Stimulated activated CD4-positive, alpha-beta T cell treated with anti-CD3 and anti-CD28 coated beads, Interleukin-1b, Interleukin-23, amount 100 ng/mL, for 24 hours (primary cell): Measurements from ENCODE around the gene PTCD2.

Experiments used
- DNase-seq, 4 experiments: peaks; one replicate each; pipeline ENCODE4 v3.0.0-alpha.2; 2020; ENCODE audit warnings: low read depth in 4 of 4, low spot score in 1 of 4

PTCD2 gene

GRCh38 chr5:72338689-72339209, 18.6 kb downstream of the PTCD2 start:
- DNase-seq: no peak

- no peak for DNase-seq
Observed at GRCh38 chr5:72346398-72346797, 26.2 kb downstream of the PTCD2 start.

GRCh38 chr5:72347801-72348308, 27.7 kb downstream of the PTCD2 start:
- DNase-seq: no peak

GRCh38 chr5:72351376-72351775, 31.2 kb downstream of the PTCD2 start:
- no peak for DNase-seq

GRCh38 chr5:72352616-72353015, 32.4 kb downstream of the PTCD2 start:
- no peak for DNase-seq

GRCh38 chr5:72353046-72353445, 32.9 kb downstream of the PTCD2 start:
- DNase-seq: no peak

GRCh38 chr5:72355706-72356299, 35.6 kb downstream of the PTCD2 start:
- no peak for DNase-seq

GRCh38 chr5:72356361-72356760, 36.2 kb downstream of the PTCD2 start:
- DNase-seq: no peak

- no peak for DNase-seq
Observed at GRCh38 chr5:72358925-72359324, 38.8 kb downstream of the PTCD2 start.

GRCh38 chr5:72359886-72360285, 39.7 kb downstream of the PTCD2 start:
- no peak for DNase-seq

GRCh38 chr5:72363166-72363802, 43.1 kb downstream of the PTCD2 start:
- DNase-seq: no peak

- no peak for DNase-seq
Observed at GRCh38 chr5:72364171-72364570, 44.0 kb downstream of the PTCD2 start.

GRCh38 chr5:72364951-72365350, 44.8 kb downstream of the PTCD2 start:
- no peak for DNase-seq

GRCh38 chr5:72366324-72366976, 46.3 kb downstream of the PTCD2 start:
- DNase-seq: peak in 3 of 4 experiments; percentile 1 to 13 (median 7)

GRCh38 chr5:72368271-72368670, 48.1 kb downstream of the PTCD2 start:
- no peak for DNase-seq

- DNase-seq: no peak
Observed at GRCh38 chr5:72369301-72369700, 49.1 kb downstream of the PTCD2 start.

- DNase-seq: no peak
Observed at GRCh38 chr5:72369711-72370110, 49.5 kb downstream of the PTCD2 start.

GRCh38 chr5:72372331-72372730, 52.2 kb downstream of the PTCD2 start:
- no peak for DNase-seq

GRCh38 chr5:72372923-72373322, 52.8 kb downstream of the PTCD2 start:
- no peak for DNase-seq

- no peak for DNase-seq
Observed at GRCh38 chr5:72374844-72375243, 54.7 kb downstream of the PTCD2 start.

- DNase-seq: no peak
Observed at GRCh38 chr5:72376381-72376780, 56.2 kb downstream of the PTCD2 start.
